Omental fat pad (tissue), 4 donors: ENCODE measurements around the gene INSRR. TPM values are rescaled to one million over a fixed set of nuclear protein-coding genes. Genes with fewer than 3 reads are reported as not detected.

ENCODE experiments used
- ATAC-seq: fragments of 150-250 bp; one replicate; pipeline ENCODE4 v1.9.1; 2016; ENCODE audit warnings: mild to moderate bottlenecking, moderate library complexity; ENCODE audit not compliant: low FRiP score
- DNase-seq: peaks from one replicate; pipeline ENCODE4 v3.0.0-alpha.2; 2019; ENCODE audit warnings: low spot score
- CTCF ChIP-seq, 3 donors: fragments of 450-650 bp; IDR thresholded peaks; one replicate each; pipeline ENCODE4 v1.5.1; 2016 to 2017; ENCODE audit warnings: antibody characterized with exemption in 3 of 3, mild to moderate bottlenecking in 3 of 3, moderate library complexity in 2 of 3
- total RNA-seq, 4 donors: library from RNA; depleted of rRNA; stranded (reverse); fragments of >200 nt; gene quantifications; one replicate each; pipeline ENCODE4 v1.1.0, GENCODE V29; 2016

INSRR gene
- total RNA-seq: under 1 TPM in 3 of 4 donors, not detected in 1; 0.06 to 0.12 (median 0.09) TPM

- no peak for DNase-seq
- no peak for TF ChIP-seq CTCF (IDR thresholded peaks at IDR 0.05)
- ATAC-seq: no peak
Observed at GRCh38 chr1:156858959-156859522, at the start of gene INSRR. Gene INSRR (minus strand): TSS chr1:156859117. CDS start chr1:156858621, 496 bp downstream.

- ATAC-seq (no peak), DNase-seq (no peak)
- no peak for TF ChIP-seq CTCF (IDR thresholded peaks at IDR 0.05)
Observed at GRCh38 chr1:156908541-156908940, 49.6 kb upstream of the INSRR start.

- no peak for TF ChIP-seq CTCF (IDR thresholded peaks at IDR 0.05)
- ATAC-seq (no peak), DNase-seq (no peak)
Observed at GRCh38 chr1:156906206-156906906, 47.4 kb upstream of the INSRR start.

GRCh38 chr1:156905651-156906050, 46.7 kb upstream of the INSRR start:
- ATAC-seq (no peak), DNase-seq (no peak)
- no peak for TF ChIP-seq CTCF (IDR thresholded peaks at IDR 0.05)

- ATAC-seq (no peak), DNase-seq (no peak)
- TF ChIP-seq CTCF (IDR thresholded peaks at IDR 0.05): no peak
Observed at GRCh38 chr1:156905176-156905575, 46.3 kb upstream of the INSRR start.

- no peak for DNase-seq
- no peak for TF ChIP-seq CTCF (IDR thresholded peaks at IDR 0.05)
- ATAC-seq: no peak
Observed at GRCh38 chr1:156904187-156904959, 45.5 kb upstream of the INSRR start.
